Calu3 (cell line): Measurements from ENCODE around the gene PPT2. TPM values are rescaled to one million over a fixed set of nuclear protein-coding genes. Genes with fewer than 3 reads are reported as not detected.
A peak's percentile ranks its signal among the peaks of the same experiment; 100 is the strongest.

ENCODE experiments used
- BruUV-seq: library from RNA; stranded (reverse); fragments of 400-500 nt; replicated peaks from 2 replicates; lab custom pipeline; 2021; lab: Mats Ljungman, UMichigan
- CTCF ChIA-PET: fragments of 300-600 bp; sonication (Branson Sonifier 250); formaldehyde crosslinking; loops from one replicate; lab custom pipeline; 2022; ENCODE audit warnings: antibody characterized with exemption; lab: Charles Lee
- DNase-seq: peaks from one replicate; pipeline ENCODE4 v3.0.0; 2022
- H3K27ac Mint-ChIP-seq: one replicate; pipeline ENCODE4 v1.8.0; 2022; ENCODE audit warnings: mixed read lengths; ENCODE audit not compliant: unreplicated experiment
- H3K27me3 Mint-ChIP-seq: one replicate; pipeline ENCODE4 v1.8.0; 2022; ENCODE audit warnings: mixed read lengths; ENCODE audit not compliant: unreplicated experiment
- H3K36me3 Mint-ChIP-seq: one replicate; pipeline ENCODE4 v1.8.0; 2022; ENCODE audit warnings: mild to moderate bottlenecking, moderate library complexity, mixed read lengths; ENCODE audit not compliant: insufficient read depth, unreplicated experiment
- H3K4me1 Mint-ChIP-seq: one replicate; pipeline ENCODE4 v1.8.0; 2022; ENCODE audit warnings: mild to moderate bottlenecking, low read depth, mixed read lengths; ENCODE audit not compliant: unreplicated experiment
- H3K4me3 Mint-ChIP-seq: one replicate; pipeline ENCODE4 v1.8.0; 2022; ENCODE audit warnings: mild to moderate bottlenecking, low read depth, moderate library complexity, mixed read lengths; ENCODE audit not compliant: unreplicated experiment
- H3K9me3 Mint-ChIP-seq: one replicate; pipeline ENCODE4 v1.8.0; 2022; ENCODE audit warnings: low read depth, mixed read lengths; ENCODE audit not compliant: unreplicated experiment
- intact Hi-C: fragments of 100-400 bp; cut with micrococcal nuclease; formaldehyde crosslinking; loops from one replicate; pipeline ENCODE4 v1.10.0; 2022; ENCODE audit not compliant: unreplicated experiment
- total RNA-seq: library from RNA; stranded (reverse); gene quantifications from 2 replicates; pipeline ENCODE4 v1.2.3, GENCODE V29; 2022
- TF ChIP-seq, protein P1 (sequence below): fragments of 200-600 bp; IDR thresholded peaks from one replicate; pipeline ENCODE4 v1.8.0; 2022; ENCODE audit warnings: antibody characterized with exemption; ENCODE audit not compliant: unreplicated experiment

Gene PPT2
- total RNA-seq, 1 experiment from 2014 or later, result 31.0 TPM

DNA sequence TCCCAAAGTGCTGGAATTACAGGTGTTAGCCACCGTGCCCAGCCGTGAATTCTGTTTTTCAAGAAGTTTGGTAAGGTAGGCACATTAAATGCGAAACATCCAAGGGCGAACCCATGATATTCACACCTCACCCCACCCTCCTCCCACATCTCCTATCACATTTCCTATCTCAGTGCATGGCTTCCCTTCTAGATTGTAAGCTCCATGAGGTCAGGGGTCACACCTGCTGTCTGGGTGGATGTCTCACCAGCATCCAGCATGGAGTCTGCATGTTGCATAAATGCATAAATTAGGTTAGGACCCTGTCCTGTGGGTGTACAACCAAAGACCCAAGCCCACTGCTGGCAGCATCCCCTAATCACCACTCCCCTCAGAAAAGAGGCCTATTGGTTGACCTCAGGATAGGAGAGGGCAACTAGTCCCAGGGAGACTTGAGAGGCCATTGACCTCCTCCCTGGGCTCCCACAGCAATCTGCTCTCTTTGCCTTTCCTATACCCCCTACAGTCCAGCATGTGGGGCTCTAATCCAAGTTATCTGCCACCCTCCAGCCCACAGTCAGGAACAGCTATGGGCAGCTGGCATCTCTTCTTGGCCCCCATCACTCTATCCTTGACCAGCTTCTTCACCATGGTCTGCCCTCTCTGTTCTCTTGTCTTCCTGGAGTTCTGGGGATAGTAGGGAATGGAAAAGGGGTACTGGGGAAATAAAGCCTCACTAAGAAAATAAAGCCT lies 6.4 kb upstream of the PPT2 start:
- CTCF ChIA-PET, result no interaction called here
- H3K4me1 Mint-ChIP-seq, result peaks cover 15% of the 10 kb centered on the region
- H3K27ac Mint-ChIP-seq, result no peak overlapping the region
- intact Hi-C loops, result no loop called here
- peaks cover 1% of the 10 kb centered on the region for H3K27me3 Mint-ChIP-seq
- TF ChIP-seq, protein P1, sequence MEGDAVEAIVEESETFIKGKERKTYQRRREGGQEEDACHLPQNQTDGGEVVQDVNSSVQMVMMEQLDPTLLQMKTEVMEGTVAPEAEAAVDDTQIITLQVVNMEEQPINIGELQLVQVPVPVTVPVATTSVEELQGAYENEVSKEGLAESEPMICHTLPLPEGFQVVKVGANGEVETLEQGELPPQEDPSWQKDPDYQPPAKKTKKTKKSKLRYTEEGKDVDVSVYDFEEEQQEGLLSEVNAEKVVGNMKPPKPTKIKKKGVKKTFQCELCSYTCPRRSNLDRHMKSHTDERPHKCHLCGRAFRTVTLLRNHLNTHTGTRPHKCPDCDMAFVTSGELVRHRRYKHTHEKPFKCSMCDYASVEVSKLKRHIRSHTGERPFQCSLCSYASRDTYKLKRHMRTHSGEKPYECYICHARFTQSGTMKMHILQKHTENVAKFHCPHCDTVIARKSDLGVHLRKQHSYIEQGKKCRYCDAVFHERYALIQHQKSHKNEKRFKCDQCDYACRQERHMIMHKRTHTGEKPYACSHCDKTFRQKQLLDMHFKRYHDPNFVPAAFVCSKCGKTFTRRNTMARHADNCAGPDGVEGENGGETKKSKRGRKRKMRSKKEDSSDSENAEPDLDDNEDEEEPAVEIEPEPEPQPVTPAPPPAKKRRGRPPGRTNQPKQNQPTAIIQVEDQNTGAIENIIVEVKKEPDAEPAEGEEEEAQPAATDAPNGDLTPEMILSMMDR, result no peak
- no peak overlapping the region for H3K4me3 Mint-ChIP-seq
- peaks cover 2% of the 10 kb centered on the region for H3K9me3 Mint-ChIP-seq
- no peaks in the 10 kb centered on the region for H3K36me3 Mint-ChIP-seq
- no peak for DNase-seq
- no TSS peak for BruUV-seq

DNA sequence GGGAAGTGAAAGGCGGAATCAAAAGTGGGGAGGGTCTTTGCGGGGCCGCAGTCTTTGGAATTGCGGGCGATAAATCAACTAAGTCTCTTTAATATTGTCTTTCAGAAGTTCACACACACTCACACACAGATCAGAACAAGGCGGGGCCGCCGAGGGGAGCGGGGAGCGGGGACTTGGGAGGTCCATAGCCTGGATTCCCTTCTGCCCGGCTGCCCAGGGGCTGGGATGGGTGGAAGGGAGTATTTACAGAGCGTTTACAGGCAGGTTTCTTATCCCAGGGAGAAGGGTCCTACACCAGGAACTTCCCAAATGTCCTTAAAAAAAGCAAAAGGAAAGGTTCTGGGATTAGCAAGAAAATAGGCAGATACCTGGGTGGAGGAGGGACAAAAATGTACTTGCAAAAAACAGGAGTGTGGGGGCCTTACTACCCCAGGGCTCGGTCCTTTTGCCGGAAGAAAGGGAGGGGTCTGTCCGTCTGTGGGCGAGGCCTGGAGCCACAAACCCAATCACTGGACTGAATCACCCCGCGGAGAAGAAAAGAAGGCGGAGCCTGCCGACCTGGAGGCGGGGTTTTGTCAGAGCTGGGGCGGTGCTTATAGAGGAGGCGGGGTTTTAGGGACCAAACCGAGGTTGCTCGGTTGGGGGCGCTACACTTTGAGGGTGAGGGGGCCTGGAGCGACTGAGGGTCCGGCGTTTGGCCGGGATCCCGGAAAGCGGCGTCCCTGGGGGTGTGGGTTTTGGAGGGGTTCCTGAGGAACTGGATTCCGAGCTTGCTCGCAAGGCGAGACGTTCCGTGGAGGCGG lies 5.5 kb upstream of the PPT2 start:
- no peaks in the 10 kb centered on the region for H3K36me3 Mint-ChIP-seq
- CTCF ChIA-PET, result no interaction called here
- H3K9me3 Mint-ChIP-seq, result peaks cover 2% of the 10 kb centered on the region
- no TSS peak for BruUV-seq
- no peaks in the 10 kb centered on the region for H3K27me3 Mint-ChIP-seq
- peaks cover 24% of the 10 kb centered on the region for H3K4me1 Mint-ChIP-seq
- H3K27ac Mint-ChIP-seq, result no peak overlapping the region
- no peak overlapping the region for H3K4me3 Mint-ChIP-seq
- intact Hi-C loops, result no loop called here
- no peak for DNase-seq
- TF ChIP-seq, protein P1, result peak; percentile 14

DNA sequence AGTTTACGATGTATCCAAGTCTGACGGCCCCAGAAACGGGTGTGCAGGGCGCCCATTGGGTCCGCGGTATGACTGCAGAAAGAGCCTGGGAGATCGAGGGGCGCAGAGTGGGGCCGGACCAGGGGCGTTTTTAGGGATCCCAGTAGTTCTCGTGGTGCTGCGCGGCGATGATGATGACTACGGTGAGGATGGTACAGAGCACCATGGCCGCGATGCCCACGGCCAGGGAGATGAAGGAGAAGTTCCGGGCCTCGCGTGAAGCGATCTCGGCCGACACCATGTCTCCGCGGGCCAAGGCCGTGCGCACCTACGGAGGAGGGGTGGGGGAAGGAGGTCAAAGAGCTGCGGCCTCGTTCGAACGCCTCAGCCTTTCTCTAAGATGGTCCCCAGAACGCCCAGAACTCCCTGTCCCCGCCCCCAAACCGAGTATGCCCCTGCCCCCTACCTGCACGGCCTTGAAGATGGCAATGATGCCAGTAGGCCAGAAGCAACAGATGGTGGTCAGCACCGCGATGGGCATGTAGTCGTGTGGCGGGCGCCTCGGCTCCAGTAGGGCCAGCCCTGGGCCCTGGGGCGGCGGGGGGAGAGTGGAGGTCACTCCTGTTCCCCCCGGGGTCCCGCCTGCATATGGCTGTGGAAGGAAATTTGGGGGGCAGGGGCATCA lies 4.7 kb upstream of the PPT2 start:
- H3K27me3 Mint-ChIP-seq, result no peaks in the 10 kb centered on the region
- no peak overlapping the region for H3K4me3 Mint-ChIP-seq
- H3K27ac Mint-ChIP-seq, result no peak overlapping the region
- DNase-seq, result no peak
- H3K4me1 Mint-ChIP-seq, result peaks cover 25% of the 10 kb centered on the region
- H3K9me3 Mint-ChIP-seq, result peaks cover 2% of the 10 kb centered on the region
- intact Hi-C loops, result no loop called here
- TF ChIP-seq, protein P1, result no peak
- no TSS peak for BruUV-seq
- peaks cover 7% of the 10 kb centered on the region for H3K36me3 Mint-ChIP-seq
- CTCF ChIA-PET, result no interaction called here

DNA sequence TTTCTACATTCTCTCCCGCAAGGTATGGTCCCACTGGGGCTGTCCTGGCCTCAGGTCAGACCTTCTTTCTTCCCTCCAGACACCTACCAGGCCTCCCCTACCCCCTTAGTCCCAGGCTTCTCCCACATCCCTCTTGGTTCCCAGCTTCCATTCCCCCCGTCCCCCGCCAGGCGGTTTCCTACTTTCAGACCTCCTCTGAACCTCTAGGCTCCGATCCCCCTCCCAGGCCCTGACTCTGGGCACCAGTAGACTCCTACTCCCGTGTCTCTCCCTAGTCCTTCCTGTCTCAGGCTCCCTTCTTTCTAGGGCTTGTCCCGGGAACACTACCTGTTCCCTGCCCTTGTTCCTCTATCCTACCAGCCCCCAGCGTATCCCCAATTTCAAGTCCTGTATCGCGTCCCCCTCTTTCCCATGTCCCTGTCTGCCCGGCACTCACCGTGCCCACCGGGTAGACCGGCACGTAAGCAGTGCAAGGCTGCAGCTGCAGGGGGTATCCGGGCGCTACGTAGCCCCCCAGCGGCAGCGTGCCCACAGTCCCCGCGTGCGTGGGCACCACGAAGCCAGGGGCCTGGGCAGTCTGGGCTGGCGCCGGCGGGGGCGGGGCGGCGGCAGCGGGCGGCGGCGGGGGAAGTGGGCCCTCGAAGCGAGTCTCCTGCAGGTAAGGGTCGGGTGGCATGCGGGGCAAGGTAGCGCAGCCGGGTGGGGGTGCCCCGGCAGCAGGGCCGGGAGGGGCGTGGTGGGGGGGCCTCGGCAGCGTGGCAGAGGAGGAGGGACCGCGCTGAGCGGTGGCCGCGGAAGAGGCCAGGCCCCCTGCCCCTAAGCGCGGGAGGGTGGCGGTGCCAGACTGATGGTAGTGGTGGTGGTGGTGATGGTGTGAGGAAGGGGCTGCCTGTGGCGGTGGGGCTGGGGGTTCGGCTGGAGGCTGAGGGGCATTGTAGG lies 3.7 kb upstream of the PPT2 start:
- Mint-ChIP-seq H3K27me3 (no peaks in the 10 kb centered on the region), H3K9me3 (peaks cover 2% of the 10 kb centered on the region), H3K36me3 (peaks cover 16% of the 10 kb centered on the region), H3K4me1 (peaks cover 31% of the 10 kb centered on the region), H3K27ac (no peak overlapping the region), H3K4me3 (no peak overlapping the region)
- no TSS peak for BruUV-seq
- CTCF ChIA-PET, result no interaction called here
- intact Hi-C loops, result no loop called here
- no peak for DNase-seq
- TF ChIP-seq, protein P1, result no peak
